DMS153 treated with DMSO at 0.1 percent for 48 hours (cell line): ENCODE data around the gene ISL1.

Experiments
- DNase-seq: peaks from one replicate; lab custom pipeline; 2025; ENCODE audit not compliant: unreplicated experiment; lab: John Stamatoyannopoulos, UW

ISL1 gene

GRCh38 chr5:51439232-51439631, 56.0 kb downstream of the ISL1 start:
- DNase-seq: no peak
